Chondrocyte (in vitro differentiated cells): ENCODE results near the gene TXNDC17. TPM values are rescaled to one million over a fixed set of nuclear protein-coding genes. Genes with fewer than 3 reads are reported as not detected.

ENCODE experiments used
- DNase-seq: peaks from one replicate; pipeline ENCODE4 v3.0.0; 2021; ENCODE audit warnings: mixed read lengths, low spot score
- H3K27ac Mint-ChIP-seq: one replicate; pipeline ENCODE4 v1.8.0; 2021; ENCODE audit warnings: mild to moderate bottlenecking, moderate library complexity, mixed read lengths; ENCODE audit not compliant: unreplicated experiment
- H3K27me3 Mint-ChIP-seq: 2 replicates; pipeline ENCODE4 v1.8.0; 2021; ENCODE audit warnings: low read depth, mixed read lengths
- H3K36me3 Mint-ChIP-seq: 2 replicates; pipeline ENCODE4 v1.8.0; 2021; ENCODE audit warnings: low read depth, mixed read lengths
- H3K4me1 Mint-ChIP-seq: 2 replicates; pipeline ENCODE4 v1.8.0; 2021; ENCODE audit warnings: low read depth, mild to moderate bottlenecking, mixed read lengths
- H3K4me3 Mint-ChIP-seq: one replicate; pipeline ENCODE4 v1.8.0; 2021; ENCODE audit warnings: mild to moderate bottlenecking, moderate library complexity, mixed read lengths; ENCODE audit not compliant: unreplicated experiment
- H3K9me3 Mint-ChIP-seq: 2 replicates; pipeline ENCODE4 v1.8.0; 2021; ENCODE audit warnings: low read depth, mixed read lengths
- total RNA-seq: library from RNA; stranded (reverse); gene quantifications from 3 replicates; pipeline ENCODE4 v1.2.1, GENCODE V29; 2021
- TF ChIP-seq, protein P1 (sequence below): fragments of 200-600 bp; sonication (generic); IDR thresholded peaks from 2 replicates; pipeline ENCODE4 v1.5.0; 2021; ENCODE audit warnings: antibody characterized with exemption, mild to moderate bottlenecking, moderate library complexity

TXNDC17 gene
- total RNA-seq, 1 donor from 2014 or later = 76.1 TPM

DNA sequence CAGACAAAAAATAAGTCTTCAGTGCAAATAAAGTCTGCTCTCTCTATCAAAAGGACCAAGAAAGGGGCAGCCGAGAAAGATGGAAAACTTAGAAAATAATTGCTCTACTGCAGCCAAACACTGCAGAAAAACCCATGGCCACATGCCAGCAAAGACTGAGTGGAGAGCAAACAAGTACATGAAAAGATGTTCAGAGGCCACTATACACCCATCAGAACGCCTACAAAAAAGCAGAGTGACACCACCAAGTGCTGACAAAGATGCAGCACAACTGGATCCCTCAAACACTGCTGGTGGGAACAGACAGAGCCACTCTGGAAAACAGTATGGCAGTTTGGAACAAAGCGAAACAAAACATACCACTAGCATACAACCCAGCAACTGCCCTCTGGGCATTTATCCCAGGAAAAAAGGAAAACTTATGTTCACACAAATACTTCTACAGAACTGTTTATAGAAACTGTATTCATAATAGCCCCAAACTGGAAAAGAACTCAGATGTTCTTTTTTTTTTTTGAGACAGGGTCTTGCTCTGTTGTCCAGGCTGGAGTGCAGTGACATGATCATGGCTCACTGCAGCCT, 37.0 kb upstream of the TXNDC17 start:
- no peaks in the 10 kb centered on the region for H3K9me3 Mint-ChIP-seq
- H3K4me3 Mint-ChIP-seq = no peak overlapping the region
- TF ChIP-seq, protein P1, sequence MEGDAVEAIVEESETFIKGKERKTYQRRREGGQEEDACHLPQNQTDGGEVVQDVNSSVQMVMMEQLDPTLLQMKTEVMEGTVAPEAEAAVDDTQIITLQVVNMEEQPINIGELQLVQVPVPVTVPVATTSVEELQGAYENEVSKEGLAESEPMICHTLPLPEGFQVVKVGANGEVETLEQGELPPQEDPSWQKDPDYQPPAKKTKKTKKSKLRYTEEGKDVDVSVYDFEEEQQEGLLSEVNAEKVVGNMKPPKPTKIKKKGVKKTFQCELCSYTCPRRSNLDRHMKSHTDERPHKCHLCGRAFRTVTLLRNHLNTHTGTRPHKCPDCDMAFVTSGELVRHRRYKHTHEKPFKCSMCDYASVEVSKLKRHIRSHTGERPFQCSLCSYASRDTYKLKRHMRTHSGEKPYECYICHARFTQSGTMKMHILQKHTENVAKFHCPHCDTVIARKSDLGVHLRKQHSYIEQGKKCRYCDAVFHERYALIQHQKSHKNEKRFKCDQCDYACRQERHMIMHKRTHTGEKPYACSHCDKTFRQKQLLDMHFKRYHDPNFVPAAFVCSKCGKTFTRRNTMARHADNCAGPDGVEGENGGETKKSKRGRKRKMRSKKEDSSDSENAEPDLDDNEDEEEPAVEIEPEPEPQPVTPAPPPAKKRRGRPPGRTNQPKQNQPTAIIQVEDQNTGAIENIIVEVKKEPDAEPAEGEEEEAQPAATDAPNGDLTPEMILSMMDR = no peak
- no peak for DNase-seq
- H3K4me1 Mint-ChIP-seq = peaks cover 30% of the 10 kb centered on the region
- no peaks in the 10 kb centered on the region for H3K27me3 Mint-ChIP-seq
- peak overlapping the region; percentile 4 for H3K27ac Mint-ChIP-seq
- H3K36me3 Mint-ChIP-seq = peaks cover 35% of the 10 kb centered on the region

DNA sequence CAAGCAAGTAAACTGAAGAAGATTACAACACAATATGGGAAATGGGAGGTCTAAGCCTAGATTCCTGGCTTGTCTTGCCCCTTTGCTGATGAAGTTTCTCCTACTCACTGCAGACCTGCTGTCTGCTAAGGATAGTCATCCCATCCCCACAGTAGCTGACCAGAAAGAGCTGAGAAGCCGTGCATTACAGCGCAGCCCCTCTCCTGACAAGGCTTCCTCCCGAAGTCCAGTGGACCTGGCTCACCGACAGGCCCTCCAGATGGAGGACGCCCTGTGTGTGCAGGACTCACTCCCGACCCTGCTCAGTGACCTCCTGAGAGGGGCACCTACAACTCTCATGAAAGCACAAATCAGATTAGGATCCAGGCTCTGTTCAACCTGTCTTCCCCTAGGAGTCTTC, 35.7 kb upstream of the TXNDC17 start:
- H3K9me3 Mint-ChIP-seq = no peaks in the 10 kb centered on the region
- peaks cover 21% of the 10 kb centered on the region for H3K4me1 Mint-ChIP-seq
- no peaks in the 10 kb centered on the region for H3K27me3 Mint-ChIP-seq

DNA sequence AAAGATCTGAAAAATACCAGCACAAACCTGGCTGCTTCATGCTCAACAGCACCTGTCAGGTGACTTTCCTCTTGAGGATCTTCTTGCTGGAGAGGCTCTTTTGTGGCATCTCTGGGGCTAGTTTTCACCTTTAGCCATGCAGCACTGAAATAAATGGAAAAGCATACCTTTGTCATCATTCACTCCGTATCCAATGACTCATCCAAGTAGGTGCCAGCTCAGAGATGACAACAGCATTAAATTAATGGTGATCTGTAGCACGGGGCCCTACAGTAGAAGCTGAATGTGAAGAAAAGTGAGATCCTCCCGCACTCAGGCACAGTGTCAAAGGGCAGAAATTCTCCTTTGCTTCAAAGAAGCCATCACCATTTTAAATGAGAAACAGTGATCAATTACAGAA, 32.5 kb upstream of the TXNDC17 start:
- Mint-ChIP-seq H3K36me3 (peaks cover 41% of the 10 kb centered on the region), H3K27me3 (no peaks in the 10 kb centered on the region), H3K4me1 (peaks cover 13% of the 10 kb centered on the region), H3K9me3 (no peaks in the 10 kb centered on the region), H3K4me3 (no peak overlapping the region), H3K27ac (no peak overlapping the region)
- DNase-seq = no peak
- TF ChIP-seq, protein P1 = no peak

More for the DNA sequence above, 35.7 kb upstream of the TXNDC17 start:
- TF ChIP-seq, protein P1 = no peak
- DNase-seq = no peak
- Mint-ChIP-seq H3K27ac (peak overlapping the region; percentile 38), H3K4me3 (no peak overlapping the region), H3K36me3 (peaks cover 43% of the 10 kb centered on the region)

DNA sequence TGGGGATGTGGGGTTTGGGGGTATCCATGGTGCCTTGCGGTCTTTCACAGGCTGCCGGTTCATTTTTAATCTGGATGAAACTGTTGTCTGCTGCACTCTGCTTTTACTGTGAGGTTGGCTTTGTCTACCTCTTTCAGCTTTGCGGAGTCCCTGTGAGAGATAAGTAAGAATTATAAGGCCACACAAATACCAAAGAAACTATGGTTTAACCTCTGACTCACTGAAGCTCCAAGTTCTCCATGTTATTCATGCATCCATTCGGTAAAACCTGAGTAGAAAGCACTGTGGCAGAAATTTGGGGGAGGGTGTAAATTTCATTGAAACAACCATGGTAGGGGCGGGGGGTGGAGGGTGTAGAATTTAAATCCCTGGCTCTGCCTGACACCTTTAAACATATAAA, 30.8 kb upstream of the TXNDC17 start:
- peaks cover 38% of the 10 kb centered on the region for H3K36me3 Mint-ChIP-seq
- no peak overlapping the region for H3K4me3 Mint-ChIP-seq
- H3K4me1 Mint-ChIP-seq = peaks cover 6% of the 10 kb centered on the region
- H3K9me3 Mint-ChIP-seq = no peaks in the 10 kb centered on the region
- H3K27me3 Mint-ChIP-seq = no peaks in the 10 kb centered on the region
- TF ChIP-seq, protein P1 = no peak
- no peak for DNase-seq
- no peak overlapping the region for H3K27ac Mint-ChIP-seq

DNA sequence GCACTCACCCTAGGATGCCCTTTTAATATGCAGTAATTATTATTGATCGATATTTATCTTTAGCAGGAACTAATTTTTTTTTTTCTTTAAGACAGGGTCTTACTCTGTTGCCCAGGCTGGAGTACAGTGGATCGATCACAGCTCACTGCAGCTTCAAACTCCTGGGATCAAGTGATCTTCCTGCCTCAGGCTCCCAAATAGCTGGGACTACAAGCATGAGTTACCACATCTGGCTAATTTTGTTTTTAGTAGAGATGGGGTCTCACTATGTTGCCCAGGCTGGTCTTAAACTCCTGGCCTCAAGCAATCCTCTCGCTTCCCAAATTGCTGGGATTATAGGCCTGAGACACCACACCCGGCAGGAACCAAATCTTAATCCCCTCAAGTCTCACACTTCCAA, 29.6 kb upstream of the TXNDC17 start:
- H3K36me3 Mint-ChIP-seq = peaks cover 31% of the 10 kb centered on the region

More for the DNA sequence above, 29.6 kb upstream of the TXNDC17 start:
- TF ChIP-seq, protein P1 = no peak
- H3K4me1 Mint-ChIP-seq = peaks cover 6% of the 10 kb centered on the region
- no peak for DNase-seq
- H3K4me3 Mint-ChIP-seq = no peak overlapping the region
- H3K9me3 Mint-ChIP-seq = no peaks in the 10 kb centered on the region
- no peaks in the 10 kb centered on the region for H3K27me3 Mint-ChIP-seq
- no peak overlapping the region for H3K27ac Mint-ChIP-seq
